ENCODE results near the gene CEMIP. TPM values are rescaled to one million over a fixed set of nuclear protein-coding genes. Genes with fewer than 3 reads are reported as not detected.

The CEMIP gene
- total and polyA plus RNA-seq, 2 of the 4 experiments (the other 2 are of a cell fraction): 63.8 to 78.0 TPM

DNA sequence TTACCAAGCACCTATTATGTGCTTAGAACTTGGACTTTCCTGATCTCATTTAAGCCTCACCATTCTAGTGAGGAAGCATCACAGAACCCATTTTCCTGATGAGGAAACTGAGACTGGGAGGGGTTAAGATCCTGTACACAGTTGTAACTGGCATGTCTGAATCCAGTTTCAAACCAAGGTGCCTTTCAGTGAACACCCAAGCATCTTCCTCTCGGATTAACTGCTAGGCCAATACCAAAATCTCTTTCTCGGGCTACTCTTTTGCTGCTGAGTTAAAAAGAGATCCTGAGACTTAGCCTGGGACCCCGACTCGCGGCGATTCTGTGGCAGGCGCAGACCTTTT lies 578 bp upstream of the CEMIP start:
- Histone ChIP-seq H3K14ac (replicated peaks; ENCODE audit: low read depth, low read length) (peak overlapping the region; percentile 51; the same call in 1 of the 2 replicates), H2AK9ac (replicated peaks; ENCODE audit: low read depth, low read length, poor library complexity) (peak overlapping the region; percentile 31), H3K27me3 (ENCODE audit: control insufficient read depth, insufficient read depth, low read length) (no peaks in the 10 kb centered on the region), H3K9me3 (ENCODE audit: control insufficient read depth, insufficient read depth, low read length) (no peaks in the 10 kb centered on the region), H3K9ac (ENCODE audit: low read depth, low read length) (peak overlapping the region; percentile 20; the same call in 1 of the 2 replicates), H3K4me3 (ENCODE audit: insufficient read depth, low read depth, low read length) (no peak overlapping the region), H2BK120ac (ENCODE audit: low read depth, low read length) (peak overlapping the region; percentile 84), H3K56ac (ENCODE audit: extremely low read depth, insufficient read depth, low read length) (no peak overlapping the region), H4K8ac (ENCODE audit: low read depth in 2 of 2, low read length in 2 of 2) (peak overlapping the region; percentile 4 to 75; a peak in 3 of 4 replicates), H2BK15ac (ENCODE audit: low read depth, low read length) (peak overlapping the region; percentile 52), H3K4ac (ENCODE audit: low read depth, low read length) (peak overlapping the region; percentile 86), H2AK5ac (ENCODE audit: low read depth, low read length) (peak overlapping the region; percentile 94), H3K4me2 (ENCODE audit: low read depth, low read length) (peak overlapping the region; percentile 56), H3K36me3 (ENCODE audit: control insufficient read depth, insufficient read depth, low read length) (peaks cover 19% of the 10 kb centered on the region; the same call in 1 of the 2 replicates), H4K5ac (ENCODE audit: low read depth, low read length) (peak overlapping the region; percentile 62), H3K4me1 (ENCODE audit: control insufficient read depth, insufficient read depth, low read length) (peaks cover 23% of the 10 kb centered on the region), H3K23ac (ENCODE audit: low read depth, low read length) (peak overlapping the region; percentile 72; the same call in 1 of the 2 replicates), H3K9me1 (ENCODE audit: insufficient read depth, low read length) (no peaks in the 10 kb centered on the region), H2AFZ (replicated peaks; ENCODE audit: low read length, poor library complexity) (peak overlapping the region; percentile 84), H4K91ac (ENCODE audit: insufficient read depth, low read depth, low read length) (peak overlapping the region; percentile 70), H4K20me1 (ENCODE audit: insufficient read depth, low read length) (peaks cover 41% of the 10 kb centered on the region), H2BK5ac (ENCODE audit: low read depth, low read length, poor library complexity, severe bottlenecking) (peak overlapping the region; percentile 26), H3K18ac (ENCODE audit: low read depth, low read length) (peak overlapping the region; percentile 75), H2BK20ac (ENCODE audit: low read depth, low read length) (peak overlapping the region; percentile 88), H3K27ac (ENCODE audit: insufficient read depth, low read length) (0 out of 2 replicates have a peak overlapping the region, but pooled peaks have one; percentile 27), H3K79me1 (ENCODE audit: low read depth in 1 of 2, low read length in 2 of 2) (peaks cover 9 to 41% of the 10 kb centered on the region in 2 experiments; a peak in 3 of 4 replicates)
- TF ChIP-seq, protein P1, sequence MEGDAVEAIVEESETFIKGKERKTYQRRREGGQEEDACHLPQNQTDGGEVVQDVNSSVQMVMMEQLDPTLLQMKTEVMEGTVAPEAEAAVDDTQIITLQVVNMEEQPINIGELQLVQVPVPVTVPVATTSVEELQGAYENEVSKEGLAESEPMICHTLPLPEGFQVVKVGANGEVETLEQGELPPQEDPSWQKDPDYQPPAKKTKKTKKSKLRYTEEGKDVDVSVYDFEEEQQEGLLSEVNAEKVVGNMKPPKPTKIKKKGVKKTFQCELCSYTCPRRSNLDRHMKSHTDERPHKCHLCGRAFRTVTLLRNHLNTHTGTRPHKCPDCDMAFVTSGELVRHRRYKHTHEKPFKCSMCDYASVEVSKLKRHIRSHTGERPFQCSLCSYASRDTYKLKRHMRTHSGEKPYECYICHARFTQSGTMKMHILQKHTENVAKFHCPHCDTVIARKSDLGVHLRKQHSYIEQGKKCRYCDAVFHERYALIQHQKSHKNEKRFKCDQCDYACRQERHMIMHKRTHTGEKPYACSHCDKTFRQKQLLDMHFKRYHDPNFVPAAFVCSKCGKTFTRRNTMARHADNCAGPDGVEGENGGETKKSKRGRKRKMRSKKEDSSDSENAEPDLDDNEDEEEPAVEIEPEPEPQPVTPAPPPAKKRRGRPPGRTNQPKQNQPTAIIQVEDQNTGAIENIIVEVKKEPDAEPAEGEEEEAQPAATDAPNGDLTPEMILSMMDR (conservative IDR thresholded peaks at IDR 0.05; ENCODE audit: low read depth, low read length): no peak
- peak; percentile 84 for TF ChIP-seq RCOR1 (IDR thresholded peaks at IDR 0.05; ENCODE audit: insufficient replicate concordance, low read length)
- DNase-seq (no peak), ATAC-seq (ENCODE audit: low read depth) (no peak)
- CTCF ChIA-PET: interaction anchor here (0.9 to 2.8 kb wide), 6 partner anchors 14 to 211 kb away, joined by 3 to 23 read pairs (median 4); no protein-coding TSS in a partner anchor
- dilution Hi-C loops (cut with HindIII; ENCODE audit: low sequenced_read_pairs, unreplicated experiment): no loop called here
- intact Hi-C loops (cut with micrococcal nuclease): loop anchor here (2.0 to 10.0 kb wide), 3 partner anchors 294 to 596 kb away; no protein-coding TSS in a partner anchor
- POLR2A ChIA-PET (ENCODE audit: unreplicated experiment): interaction anchor here (0.5 to 1.5 kb wide), 3 partner anchors 159 to 329 kb away, joined by 5 read pairs; no protein-coding TSS in a partner anchor
- BruUV-seq (replicated peaks): no TSS peak
- WGBS, 2 experiments (ENCODE audit: extremely low coverage in 2 of 2, insufficient read length in 1 of 2): 31% methylated on average over 7 of the region's 7 CpGs; no CpG with 5 or more reads in 1 of the 2 experiments
- in situ Hi-C loops (cut with MboI; ENCODE audit: low sequenced_read_pairs): loop anchor here (5.0 kb wide), 3 partner anchors 194 to 321 kb away; no protein-coding TSS in a partner anchor

All from IMR-90 (cell line).